SH-SY5Y (cell line): ENCODE measurements around the gene FGF19.

Experiments used
- GATA2 ChIP-seq: IDR thresholded peaks from 2 replicates; pipeline ENCODE4 v1.6.1; 2011; ENCODE audit warnings: mild to moderate bottlenecking, low read depth, low read length
- GATA3 ChIP-seq: IDR thresholded peaks from 2 replicates; pipeline ENCODE4 v1.6.1; 2011; ENCODE audit warnings: low read depth, mild to moderate bottlenecking, low read length, moderate library complexity

The FGF19 gene

DNA sequence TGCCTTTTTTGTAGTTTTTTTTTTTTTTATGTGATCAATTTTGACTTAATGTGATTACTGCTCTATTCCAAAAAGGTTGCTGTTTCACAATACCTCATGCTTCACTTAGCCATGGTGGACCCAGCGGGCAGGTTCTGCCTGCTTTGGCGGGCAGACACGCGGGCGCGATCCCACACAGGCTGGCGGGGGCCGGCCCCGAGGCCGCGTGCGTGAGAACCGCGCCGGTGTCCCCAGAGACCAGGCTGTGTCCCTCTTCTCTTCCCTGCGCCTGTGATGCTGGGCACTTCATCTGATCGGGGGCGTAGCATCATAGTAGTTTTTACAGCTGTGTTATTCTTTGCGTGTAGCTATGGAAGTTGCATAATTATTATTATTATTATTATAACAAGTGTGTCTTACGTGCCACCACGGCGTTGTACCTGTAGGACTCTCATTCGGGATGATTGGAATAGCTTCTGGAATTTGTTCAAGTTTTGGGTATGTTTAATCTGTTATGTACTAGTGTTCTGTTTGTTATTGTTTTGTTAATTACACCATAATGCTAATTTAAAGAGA is 50.3 kb downstream of the FGF19 start:
- TF ChIP-seq GATA3 (no peak), GATA2 (no peak)

GRCh38 chr11:69652999-69653398 is 50.8 kb downstream of the FGF19 start:
- no peak for TF ChIP-seq GATA2
- TF ChIP-seq GATA3, result no peak

- TF ChIP-seq GATA3 (no peak), GATA2 (no peak)
Observed at GRCh38 chr11:69651834-69652620, 51.8 kb downstream of the FGF19 start.

- no peak for TF ChIP-seq GATA2
- TF ChIP-seq GATA3, result no peak
Observed at GRCh38 chr11:69650832-69651344, 52.9 kb downstream of the FGF19 start.

- TF ChIP-seq GATA2 (no peak), GATA3 (no peak)
Observed at GRCh38 chr11:69650081-69650831, 53.6 kb downstream of the FGF19 start.

DNA sequence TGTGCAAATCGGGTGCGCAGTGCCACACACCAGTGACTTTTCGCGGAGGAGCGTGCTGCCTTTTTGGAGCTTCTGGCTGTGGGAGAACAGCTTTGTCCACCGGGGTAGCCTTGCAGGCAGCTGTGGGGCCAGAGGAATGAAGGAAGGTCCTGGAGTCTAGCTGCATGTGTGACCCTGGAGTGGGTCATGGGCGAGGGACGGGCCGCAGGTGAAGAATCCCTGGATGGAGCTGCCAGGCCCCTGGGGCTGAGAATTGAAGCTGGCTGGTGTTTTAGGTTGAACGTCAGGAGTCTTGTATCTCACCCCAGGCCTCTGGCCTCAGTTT is 54.3 kb downstream of the FGF19 start:
- TF ChIP-seq GATA3 (no peak), GATA2 (no peak)

- TF ChIP-seq GATA3 (no peak), GATA2 (peak; percentile 14; the same call in 1 of the 2 replicates)
Observed at GRCh38 chr11:69648679-69649575, 54.9 kb downstream of the FGF19 start.
